ENCODE results near the gene NID1. TPM values are rescaled to one million over a fixed set of nuclear protein-coding genes. Genes with fewer than 3 reads are reported as not detected.

The NID1 gene
- total and polyA plus RNA-seq, 2 experiments from 2014 or later: 32.1 to 54.3 TPM

GRCh38 chr1:235946571-235946981 lies 118.3 kb downstream of the NID1 start:
- Histone ChIP-seq H3K36me3 (no peaks in the 10 kb centered on the region), H3K27ac (no peak overlapping the region), H3K4me3 (no peak overlapping the region), H3K27me3 (no peaks in the 10 kb centered on the region), H3K4me1 (ENCODE audit: low read depth) (no peaks in the 10 kb centered on the region), H3K9me3 (ENCODE audit: low read depth) (no peaks in the 10 kb centered on the region)
- DNase-seq (ENCODE audit: low read depth in 1 of 2, low spot score in 1 of 2): no peak
- peak; percentile 32 for TF ChIP-seq CTCF (IDR thresholded peaks at IDR 0.05; ENCODE audit: low read depth, low read length)

DNA sequence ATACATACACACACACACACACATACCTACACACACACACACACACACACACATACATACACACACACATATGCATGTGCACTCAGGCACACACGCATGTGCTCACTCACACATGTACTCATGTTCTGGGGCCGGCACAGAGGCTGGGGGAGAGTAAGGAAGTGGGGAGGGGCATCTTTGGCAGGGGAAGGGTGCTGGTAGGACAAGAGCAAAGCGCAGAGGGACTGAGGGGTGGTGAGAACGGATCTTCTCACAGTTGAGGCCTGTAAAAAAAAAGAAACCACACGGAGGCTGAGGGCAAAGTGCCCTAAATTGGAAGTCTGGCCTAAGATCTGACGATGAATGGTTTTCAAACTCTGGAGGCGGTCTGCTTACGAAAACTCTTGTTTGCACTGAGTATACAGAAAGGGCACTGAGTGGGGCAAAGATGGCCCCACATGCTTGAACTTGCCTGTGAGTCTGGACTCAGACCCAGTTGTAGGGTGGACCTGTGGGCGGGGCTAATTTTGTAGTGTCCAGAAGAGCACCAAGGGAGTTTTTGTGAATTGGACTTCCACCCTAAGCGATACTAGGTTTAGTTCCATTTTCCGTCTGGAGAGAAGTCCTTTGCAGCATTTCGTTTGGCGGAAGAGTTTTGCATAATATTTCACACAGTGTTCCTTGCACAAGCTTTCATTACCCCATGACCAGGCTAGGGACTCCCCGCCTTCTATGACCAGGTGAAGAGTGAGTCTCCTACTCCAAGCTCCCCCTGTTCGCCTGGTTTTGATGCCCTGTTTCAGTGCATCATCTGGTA lies 118.9 kb downstream of the NID1 start:
- no peak overlapping the region for H3K4me3 ChIP-seq

GRCh38 chr1:235943581-235944114 lies 121.2 kb downstream of the NID1 start:
- H3K36me3 ChIP-seq: no peaks in the 10 kb centered on the region
- no peak for TF ChIP-seq CTCF (IDR thresholded peaks at IDR 0.05; ENCODE audit: low read depth, low read length)
- H3K27me3 ChIP-seq: no peaks in the 10 kb centered on the region
- DNase-seq (ENCODE audit: low read depth in 1 of 2, low spot score in 1 of 2): peak in 1 of 2 donors; percentile 88
- H3K27ac ChIP-seq: no peak overlapping the region
- no peaks in the 10 kb centered on the region for H3K9me3 ChIP-seq (ENCODE audit: low read depth)
- H3K4me1 ChIP-seq (ENCODE audit: low read depth): peaks cover 9% of the 10 kb centered on the region
- H3K4me3 ChIP-seq: no peak overlapping the region

More for the DNA sequence above, 118.9 kb downstream of the NID1 start:
- Histone ChIP-seq H3K27ac (no peak overlapping the region), H3K36me3 (no peaks in the 10 kb centered on the region), H3K27me3 (no peaks in the 10 kb centered on the region), H3K4me1 (ENCODE audit: low read depth) (no peaks in the 10 kb centered on the region), H3K9me3 (ENCODE audit: low read depth) (no peaks in the 10 kb centered on the region)
- no peak for TF ChIP-seq CTCF (IDR thresholded peaks at IDR 0.05; ENCODE audit: low read depth, low read length)
- DNase-seq (ENCODE audit: low read depth in 1 of 2, low spot score in 1 of 2): no peak

DNA sequence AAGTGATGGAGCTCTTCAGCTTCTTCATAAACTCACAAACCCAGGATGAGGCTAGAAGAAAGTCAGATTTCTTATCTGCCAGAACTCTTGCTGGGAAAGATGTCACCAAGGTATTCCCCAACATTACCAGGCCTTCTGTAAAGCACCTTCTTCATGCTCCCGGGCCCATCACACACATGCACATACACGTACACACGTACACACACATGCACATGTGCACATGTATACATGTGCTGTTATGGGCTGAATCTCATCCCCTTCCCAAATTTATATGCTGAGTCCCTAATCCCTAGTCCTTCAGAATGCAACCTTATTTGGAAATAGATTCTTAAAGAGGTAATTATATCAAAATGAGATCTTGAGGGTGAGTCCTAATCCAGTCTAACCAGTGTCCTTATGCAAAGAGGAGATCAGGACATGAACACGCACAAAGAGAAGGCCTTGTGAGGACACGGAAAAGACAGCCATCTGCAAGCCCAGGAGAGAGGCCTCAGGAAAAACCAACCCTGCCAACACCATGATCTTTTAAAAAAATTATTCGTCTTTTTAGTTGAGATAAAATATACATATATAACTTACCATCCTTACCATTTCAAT lies 121.8 kb downstream of the NID1 start:
- DNase-seq (ENCODE audit: low read depth in 1 of 2, low spot score in 1 of 2): no peak

GRCh38 chr1:235942625-235942934 lies 122.3 kb downstream of the NID1 start:
- TF ChIP-seq CTCF (IDR thresholded peaks at IDR 0.05; ENCODE audit: low read depth, low read length): no peak
- no peaks in the 10 kb centered on the region for H3K9me3 ChIP-seq (ENCODE audit: low read depth)
- no peaks in the 10 kb centered on the region for H3K27me3 ChIP-seq
- DNase-seq (ENCODE audit: low read depth in 1 of 2, low spot score in 1 of 2): no peak
- no peaks in the 10 kb centered on the region for H3K36me3 ChIP-seq
- H3K27ac ChIP-seq: no peak overlapping the region
- no peak overlapping the region for H3K4me3 ChIP-seq
- peaks cover 11% of the 10 kb centered on the region for H3K4me1 ChIP-seq (ENCODE audit: low read depth)

More for the DNA sequence above, 121.8 kb downstream of the NID1 start:
- Histone ChIP-seq H3K9me3 (ENCODE audit: low read depth) (no peaks in the 10 kb centered on the region), H3K27ac (no peak overlapping the region), H3K36me3 (no peaks in the 10 kb centered on the region), H3K4me3 (no peak overlapping the region), H3K27me3 (no peaks in the 10 kb centered on the region), H3K4me1 (ENCODE audit: low read depth) (peaks cover 11% of the 10 kb centered on the region)
- TF ChIP-seq CTCF (IDR thresholded peaks at IDR 0.05; ENCODE audit: low read depth, low read length): no peak

All from cardiac muscle cell (in vitro differentiated cells and primary cell).